Gastrocnemius medialis (tissue), 4 donors: Measurements from ENCODE around the gene IP6K3. TPM values are rescaled to one million over a fixed set of nuclear protein-coding genes. Genes with fewer than 3 reads are reported as not detected.

Experiments used
- ATAC-seq, 2 donors: fragments of 150-250 bp; one replicate each; pipeline ENCODE4 v1.9.1; 2016
- DNase-seq, 2 donors: peaks; one replicate each; pipeline ENCODE4 v3.0.0-alpha.2; 2019
- H3K27ac ChIP-seq, 4 donors: fragments of 200-600 bp; sonication (generic); 1 replicate in 1 of 4; 2 replicates in 3 of 4; pipeline ENCODE4 v1.5.1; 2016 to 2018; ENCODE audit warnings: mild to moderate bottlenecking in 2 of 4, moderate library complexity in 1 of 4
- H3K27me3 ChIP-seq, 3 donors: fragments of 200-600 bp; sonication (generic) in 2 of 3; 1 replicate in 1 of 3; 2 replicates in 2 of 3; pipeline versions ENCODE4 v1.5.1 to v1.6.0; 2016 to 2019; ENCODE audit warnings: mild to moderate bottlenecking in 1 of 3, moderate library complexity in 1 of 3
- H3K36me3 ChIP-seq, 2 donors: fragments of 200-600 bp; sonication (generic) in 1 of 2; one replicate each; pipeline ENCODE4 v1.5.1; 2017 to 2018
- H3K4me1 ChIP-seq, 2 donors: fragments of 200-600 bp; sonication (generic) in 1 of 2; one replicate each; pipeline ENCODE4 v1.5.1; 2016 to 2017; ENCODE audit warnings: mild to moderate bottlenecking in 2 of 2
- H3K4me3 ChIP-seq, 4 donors: fragments of 200-600 bp; sonication (generic) in 3 of 4; 1 replicate in 1 of 4; 2 replicates in 3 of 4; pipeline ENCODE4 v1.5.1; 2016 to 2019; ENCODE audit warnings: mild to moderate bottlenecking in 2 of 4
- H3K9me3 ChIP-seq, 3 donors: fragments of 200-600 bp; sonication (generic) in 2 of 3; 1 replicate in 1 of 3; 2 replicates in 2 of 3; pipeline ENCODE4 v1.5.1; 2016 to 2019
- POLR2A ChIP-seq, 2 donors: fragments of 450-650 bp; IDR thresholded peaks; one replicate each; pipeline ENCODE4 v1.6.1; 2017; ENCODE audit warnings: antibody characterized with exemption in 2 of 2, mild to moderate bottlenecking in 2 of 2, moderate library complexity in 2 of 2
- in situ Hi-C, 4 donors: fragments of 200-750 bp; cut with MboI; loops; one replicate each; pipeline versions ENCODE4 v1.15.0 to v1.8.0; 2017; ENCODE audit warnings: low sequenced_read_pairs in 4 of 4
- intact Hi-C: fragments of 100-400 bp; cut with DNase I; formaldehyde crosslinking; loops from one replicate; pipeline ENCODE4 v1.15.1; 2023; ENCODE audit warnings: low total_unique reads
- total RNA-seq, 4 donors: library from RNA; depleted of rRNA; stranded (reverse); fragments of >200 nt; gene quantifications; one replicate each; pipeline versions ENCODE4 v1.1.0 to v1.2.3, GENCODE V29; 2016
- TF ChIP-seq, protein P1 (sequence below), 5 experiments: fragments of 450-650 bp in 3 of 5; fragments of 200-600 bp in 2 of 5; sonication (generic) in 2 of 5; IDR thresholded peaks in 4 of 5; conservative IDR thresholded peaks in 1 of 5; 1 replicate in 4 of 5; 2 replicates in 1 of 5; pipeline ENCODE4 v1.5.1; 2016 to 2019; ENCODE audit warnings: antibody characterized with exemption in 5 of 5, mild to moderate bottlenecking in 3 of 5, moderate library complexity in 3 of 5

The IP6K3 gene
- total RNA-seq, 4 donors from 2014 or later: 287 to 570 (median 348) TPM

DNA sequence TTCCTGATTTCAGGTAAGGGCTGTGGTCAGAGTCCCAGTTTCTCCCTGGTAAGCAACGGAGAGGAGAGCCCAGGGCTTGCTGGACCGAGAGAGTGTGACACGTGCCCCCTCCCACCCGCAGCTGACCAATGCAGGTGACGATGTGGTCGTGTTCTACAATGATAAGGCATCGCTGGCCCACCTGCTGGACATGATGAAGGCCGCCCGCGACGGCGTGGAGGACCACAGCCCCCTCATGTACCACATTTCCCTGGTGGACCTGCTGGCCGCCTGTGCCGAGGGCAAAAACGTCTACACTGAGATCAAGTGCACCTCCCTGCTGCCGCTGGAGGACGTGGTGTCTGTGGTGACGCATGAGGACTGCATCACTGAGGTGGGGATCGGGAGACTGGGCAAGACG is 66.9 kb downstream of the IP6K3 start:
- no peak for TF ChIP-seq POLR2A (IDR thresholded peaks at IDR 0.05)
- TF ChIP-seq, protein P1, sequence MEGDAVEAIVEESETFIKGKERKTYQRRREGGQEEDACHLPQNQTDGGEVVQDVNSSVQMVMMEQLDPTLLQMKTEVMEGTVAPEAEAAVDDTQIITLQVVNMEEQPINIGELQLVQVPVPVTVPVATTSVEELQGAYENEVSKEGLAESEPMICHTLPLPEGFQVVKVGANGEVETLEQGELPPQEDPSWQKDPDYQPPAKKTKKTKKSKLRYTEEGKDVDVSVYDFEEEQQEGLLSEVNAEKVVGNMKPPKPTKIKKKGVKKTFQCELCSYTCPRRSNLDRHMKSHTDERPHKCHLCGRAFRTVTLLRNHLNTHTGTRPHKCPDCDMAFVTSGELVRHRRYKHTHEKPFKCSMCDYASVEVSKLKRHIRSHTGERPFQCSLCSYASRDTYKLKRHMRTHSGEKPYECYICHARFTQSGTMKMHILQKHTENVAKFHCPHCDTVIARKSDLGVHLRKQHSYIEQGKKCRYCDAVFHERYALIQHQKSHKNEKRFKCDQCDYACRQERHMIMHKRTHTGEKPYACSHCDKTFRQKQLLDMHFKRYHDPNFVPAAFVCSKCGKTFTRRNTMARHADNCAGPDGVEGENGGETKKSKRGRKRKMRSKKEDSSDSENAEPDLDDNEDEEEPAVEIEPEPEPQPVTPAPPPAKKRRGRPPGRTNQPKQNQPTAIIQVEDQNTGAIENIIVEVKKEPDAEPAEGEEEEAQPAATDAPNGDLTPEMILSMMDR (IDR thresholded peaks at IDR 0.05 in 4 of 5, conservative IDR thresholded peaks at IDR 0.05 in 1 of 5): no peak
- in situ Hi-C loops: no loop called here
- Histone ChIP-seq H3K9me3 (no peaks in the 10 kb centered on the region), H3K4me3 (no peak overlapping the region), H3K4me1 (no peaks in the 10 kb centered on the region), H3K27ac (no peak overlapping the region), H3K27me3 (no peaks in the 10 kb centered on the region), H3K36me3 (no peaks in the 10 kb centered on the region)
- intact Hi-C loops: no loop called here
- no peak for ATAC-seq
- no peak for DNase-seq

DNA sequence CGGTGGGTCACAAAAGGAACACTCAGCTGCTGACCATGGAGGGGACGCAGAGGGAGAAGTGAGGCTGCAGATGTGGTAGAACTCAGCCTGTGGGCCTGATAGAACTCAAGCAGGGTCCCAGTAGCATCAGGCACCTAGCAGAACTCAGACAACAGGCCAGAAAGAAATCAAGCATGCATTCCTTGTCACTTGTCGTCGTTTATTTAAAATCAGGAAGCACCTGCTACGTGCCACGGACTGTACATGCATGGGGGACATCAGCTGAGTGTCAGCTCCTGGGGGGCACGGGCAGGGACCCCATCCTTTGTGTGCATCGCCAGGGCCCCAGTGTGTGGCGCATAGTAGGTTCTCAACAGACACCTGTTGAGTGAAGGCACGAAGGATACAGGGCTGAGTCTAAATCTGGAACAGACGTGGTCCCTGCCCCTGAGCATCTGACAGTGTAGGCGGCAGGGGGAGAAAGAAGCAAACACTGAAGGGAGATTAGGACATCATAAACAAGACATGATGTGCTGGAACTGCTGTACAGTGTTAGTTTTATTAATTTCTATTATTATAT is 67.7 kb downstream of the IP6K3 start:
- no peaks in the 10 kb centered on the region for H3K4me1 ChIP-seq
- in situ Hi-C loops: no loop called here
- TF ChIP-seq POLR2A (IDR thresholded peaks at IDR 0.05): no peak
- TF ChIP-seq, protein P1 (IDR thresholded peaks at IDR 0.05 in 4 of 5, conservative IDR thresholded peaks at IDR 0.05 in 1 of 5): no peak
- no peak for DNase-seq
- intact Hi-C loops: no loop called here
- H3K36me3 ChIP-seq: no peaks in the 10 kb centered on the region
- no peak overlapping the region for H3K4me3 ChIP-seq
- no peak overlapping the region for H3K27ac ChIP-seq
- no peaks in the 10 kb centered on the region for H3K9me3 ChIP-seq
- no peaks in the 10 kb centered on the region for H3K27me3 ChIP-seq
- no peak for ATAC-seq

DNA sequence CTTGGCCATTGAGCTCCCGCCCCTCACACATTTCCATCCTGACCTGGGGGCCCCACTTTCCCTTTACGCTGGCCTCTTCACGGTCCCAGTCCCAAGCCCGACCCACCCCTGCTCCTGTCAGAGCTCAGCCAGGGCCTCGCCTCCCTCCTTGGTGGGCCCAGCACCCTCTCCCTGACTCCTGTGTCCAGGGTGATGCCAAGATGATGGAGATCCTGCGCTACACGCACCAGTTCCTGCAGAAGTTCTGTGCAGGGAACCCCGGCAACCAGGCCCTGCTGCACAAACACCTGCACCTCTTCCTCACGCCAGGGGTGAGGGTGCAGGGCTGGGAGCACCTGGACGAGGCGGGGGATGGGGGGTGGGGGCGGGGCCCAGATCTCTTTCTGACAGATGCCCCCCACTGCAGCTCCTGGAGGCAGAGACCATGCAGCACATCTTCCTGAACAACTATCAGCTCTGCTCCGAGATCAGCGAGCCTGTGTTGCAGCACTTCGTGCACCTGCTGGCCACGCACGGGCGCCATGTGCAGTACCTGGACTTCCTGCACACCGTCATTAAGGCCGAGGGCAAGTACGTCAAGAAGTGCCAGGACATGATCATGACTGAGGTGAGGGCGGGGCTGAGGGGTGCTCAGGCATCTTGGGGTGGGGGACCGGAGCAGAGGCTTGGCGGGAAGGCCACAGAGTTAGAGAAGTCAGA is 68.3 kb downstream of the IP6K3 start:
- ATAC-seq: no peak
- TF ChIP-seq, protein P1 (IDR thresholded peaks at IDR 0.05 in 4 of 5, conservative IDR thresholded peaks at IDR 0.05 in 1 of 5): no peak
- TF ChIP-seq POLR2A (IDR thresholded peaks at IDR 0.05): no peak
- Histone ChIP-seq H3K27me3 (no peaks in the 10 kb centered on the region), H3K36me3 (no peaks in the 10 kb centered on the region), H3K4me3 (no peak overlapping the region), H3K9me3 (no peaks in the 10 kb centered on the region), H3K27ac (no peak overlapping the region), H3K4me1 (peaks cover 0 to under 1% of the 10 kb centered on the region in 2 donors)
- in situ Hi-C loops: no loop called here
- no peak for DNase-seq
- intact Hi-C loops: no loop called here

DNA sequence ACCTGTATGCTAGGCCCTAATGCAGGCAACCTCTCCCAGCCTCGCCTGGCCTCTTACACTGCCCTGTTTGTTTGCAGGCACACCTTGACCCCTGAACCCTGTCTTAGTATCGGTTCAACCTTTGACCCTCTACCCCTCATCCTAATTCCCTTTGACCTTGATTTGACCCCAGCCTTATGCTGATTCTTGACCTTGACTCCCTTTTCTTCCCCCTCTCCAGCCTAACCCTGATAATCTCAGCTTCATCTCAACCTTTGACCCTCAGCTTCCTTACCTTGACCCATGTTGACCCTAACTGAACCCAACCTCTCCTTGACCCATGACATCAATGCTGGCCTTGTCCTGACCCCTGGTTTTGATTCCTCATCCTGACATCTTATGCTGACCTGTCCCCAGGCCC is 69.0 kb downstream of the IP6K3 start:
- H3K4me3 ChIP-seq: no peak overlapping the region
- intact Hi-C loops: no loop called here
- no peak overlapping the region for H3K27ac ChIP-seq
- in situ Hi-C loops: no loop called here
- H3K9me3 ChIP-seq: no peaks in the 10 kb centered on the region
- DNase-seq (no peak), ATAC-seq (no peak)
- H3K4me1 ChIP-seq: peaks cover 0 to 5% of the 10 kb centered on the region in 2 donors
- H3K36me3 ChIP-seq: no peaks in the 10 kb centered on the region
- TF ChIP-seq, protein P1 (IDR thresholded peaks at IDR 0.05 in 4 of 5, conservative IDR thresholded peaks at IDR 0.05 in 1 of 5): no peak
- TF ChIP-seq POLR2A (IDR thresholded peaks at IDR 0.05): no peak
- no peaks in the 10 kb centered on the region for H3K27me3 ChIP-seq
